Cardiac muscle cell (in vitro differentiated cells and primary cell): Measurements from ENCODE around the gene GALNT2. TPM values are rescaled to one million over a fixed set of nuclear protein-coding genes. Genes with fewer than 3 reads are reported as not detected.

Experiments used
- DNase-seq, 2 donors: peaks; one replicate each; pipeline versions ENCODE4 v3.0.0 to v3.0.0-alpha.2; 2010 to 2017; ENCODE audit warnings: low read depth in 1 of 2, low spot score in 1 of 2
- H3K27ac ChIP-seq: fragments of 200-600 bp; sonication (generic); 2 replicates; pipeline ENCODE4 v1.5.1; 2016
- H3K27me3 ChIP-seq: fragments of 200-600 bp; sonication (generic); 2 replicates; pipeline ENCODE4 v1.6.0; 2016; ENCODE audit warnings: control low read depth
- H3K36me3 ChIP-seq: fragments of 200-600 bp; sonication (generic); 2 replicates; pipeline ENCODE4 v1.5.1; 2016; ENCODE audit warnings: control low read depth
- H3K4me1 ChIP-seq: fragments of 200-600 bp; sonication (generic); 2 replicates; pipeline ENCODE4 v1.8.1; 2017; ENCODE audit warnings: low read depth, mild to moderate bottlenecking, mixed run types
- H3K4me3 ChIP-seq: fragments of 200-600 bp; sonication (generic); 2 replicates; pipeline ENCODE4 v1.5.1; 2016; ENCODE audit warnings: mild to moderate bottlenecking
- H3K9me3 ChIP-seq: fragments of 200-600 bp; sonication (generic); 2 replicates; pipeline ENCODE4 v1.5.1; 2017; ENCODE audit warnings: low read depth, mild to moderate bottlenecking, control low read depth
- CTCF ChIP-seq: IDR thresholded peaks from 2 replicates; pipeline ENCODE4 v1.5.1; 2012; ENCODE audit warnings: low read depth, mild to moderate bottlenecking, low read length
- polyA plus RNA-seq: library from polyadenylated mRNA; unstranded; fragments of >200 nt; fragmentation: Nextera tagmentation; extraction: Ambion mirVana; gene quantifications from 2 replicates; pipeline ENCODE4 v1.2.1, GENCODE V29; 2016
- total RNA-seq: library from RNA; depleted of rRNA; stranded (reverse); fragments of >200 nt; gene quantifications from 2 replicates; pipeline ENCODE4 v1.2.3, GENCODE V29; 2016

GALNT2 gene
- total and polyA plus RNA-seq, 2 experiments from 2014 or later = 71.4 to 92.1 TPM

DNA sequence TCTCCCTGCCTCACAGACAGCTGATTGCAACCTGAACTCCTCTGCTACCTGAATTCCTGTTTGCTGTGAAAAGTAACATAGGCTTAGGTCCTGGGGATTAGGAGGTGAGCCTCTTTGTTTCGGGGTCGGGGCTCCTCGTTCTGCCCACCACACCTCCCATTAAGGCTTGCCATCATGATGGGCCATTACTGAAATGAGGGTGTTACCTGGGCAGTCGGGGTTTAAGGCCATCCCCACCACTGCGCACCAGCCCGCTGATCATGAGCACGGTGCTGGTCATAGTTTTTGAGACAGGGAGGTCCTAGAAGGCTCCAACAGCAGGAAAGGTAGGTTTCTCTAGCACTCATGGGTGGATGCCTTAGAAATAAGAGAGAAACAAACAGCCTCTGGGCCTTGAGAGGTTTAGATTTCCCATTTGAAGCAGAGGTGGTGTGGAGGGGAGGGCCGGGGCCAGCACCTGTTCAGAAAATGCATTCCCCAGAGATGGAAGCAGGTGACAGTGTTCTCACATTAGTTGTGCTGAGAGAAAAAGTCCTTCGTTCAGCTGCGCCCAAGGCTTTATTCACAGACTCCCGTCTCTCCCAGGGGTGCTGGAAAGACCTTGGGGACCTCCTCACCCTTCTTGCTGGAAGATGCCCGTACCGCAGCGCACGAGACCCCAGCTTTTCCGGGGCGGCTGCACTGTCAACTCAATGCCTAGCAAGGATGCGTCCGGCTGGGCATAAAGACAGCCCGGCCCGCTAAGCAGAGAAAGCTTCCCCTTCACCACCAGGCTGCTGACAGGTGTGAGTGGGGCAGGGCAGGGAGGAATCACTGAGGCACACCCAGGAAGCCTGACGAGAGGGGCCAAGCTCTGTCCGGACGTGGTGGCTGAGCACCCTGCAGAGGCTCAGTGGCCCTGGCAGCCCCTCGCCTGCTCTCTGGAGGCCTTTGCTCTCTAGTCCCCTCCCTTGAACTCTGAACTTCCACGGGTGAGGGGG lies 233.6 kb downstream of the GALNT2 start:
- H3K27ac ChIP-seq = no peak overlapping the region
- H3K4me1 ChIP-seq = no peaks in the 10 kb centered on the region
- no peaks in the 10 kb centered on the region for H3K27me3 ChIP-seq
- TF ChIP-seq CTCF = no peak
- no peak overlapping the region for H3K4me3 ChIP-seq
- no peak for DNase-seq
- no peaks in the 10 kb centered on the region for H3K9me3 ChIP-seq
- H3K36me3 ChIP-seq = no peaks in the 10 kb centered on the region

DNA sequence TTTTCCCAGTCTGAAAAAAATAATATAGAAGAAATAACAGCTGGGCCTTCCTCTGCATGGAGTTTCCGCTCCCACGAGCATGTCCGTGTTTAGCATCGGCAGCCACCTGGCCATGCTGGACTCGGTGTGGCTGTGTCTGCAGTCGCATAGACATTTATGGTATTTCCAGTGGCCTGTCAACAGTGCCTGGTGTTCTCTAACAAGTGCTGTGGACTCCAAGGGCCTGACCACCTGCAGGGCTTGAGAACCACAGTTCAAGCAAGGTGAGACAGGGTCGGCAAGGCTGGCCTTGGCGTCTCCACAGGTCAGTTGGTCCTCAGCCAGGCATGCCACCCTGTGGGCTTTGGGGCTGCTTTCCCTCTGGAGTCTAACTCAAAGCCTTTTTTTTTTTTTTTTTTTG lies 234.3 kb downstream of the GALNT2 start:
- H3K27ac ChIP-seq = no peak overlapping the region
- H3K4me3 ChIP-seq = no peak overlapping the region
- peak in 1 of 2 donors; percentile 80 for DNase-seq
- H3K4me1 ChIP-seq = no peaks in the 10 kb centered on the region
- H3K36me3 ChIP-seq = no peaks in the 10 kb centered on the region
- no peak for TF ChIP-seq CTCF
- H3K27me3 ChIP-seq = no peaks in the 10 kb centered on the region
- H3K9me3 ChIP-seq = no peaks in the 10 kb centered on the region

DNA sequence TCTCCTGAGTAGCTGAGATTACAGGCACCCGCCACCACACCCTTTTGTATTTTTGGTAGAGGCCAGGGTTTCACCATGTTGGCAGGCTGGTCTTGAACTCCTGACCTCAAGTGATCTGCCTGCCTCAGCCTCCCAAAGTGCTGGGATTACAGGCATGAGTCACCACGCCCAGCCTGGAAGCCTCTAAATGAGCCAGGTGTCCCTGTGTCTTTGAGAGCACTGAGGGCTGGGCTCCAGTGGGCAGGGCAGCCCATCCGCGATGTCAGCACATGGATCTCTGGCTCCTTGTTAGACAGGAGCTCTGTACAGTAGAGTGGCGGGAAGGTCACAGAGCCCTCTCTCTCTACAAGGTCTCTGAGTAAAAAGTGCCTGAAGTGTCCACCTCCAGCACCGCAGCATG lies 234.8 kb downstream of the GALNT2 start:
- DNase-seq = no peak
- H3K36me3 ChIP-seq = no peaks in the 10 kb centered on the region

GRCh38 chr1:230303069-230303468 lies 236.0 kb downstream of the GALNT2 start:
- Histone ChIP-seq H3K9me3 (no peaks in the 10 kb centered on the region), H3K4me3 (no peak overlapping the region), H3K36me3 (no peaks in the 10 kb centered on the region), H3K4me1 (no peaks in the 10 kb centered on the region), H3K27ac (no peak overlapping the region), H3K27me3 (no peaks in the 10 kb centered on the region)
- no peak for DNase-seq
- TF ChIP-seq CTCF = no peak

More for the DNA sequence above, 234.8 kb downstream of the GALNT2 start:
- Histone ChIP-seq H3K4me1 (no peaks in the 10 kb centered on the region), H3K4me3 (no peak overlapping the region), H3K27ac (no peak overlapping the region), H3K9me3 (no peaks in the 10 kb centered on the region), H3K27me3 (no peaks in the 10 kb centered on the region)
- TF ChIP-seq CTCF = no peak

GRCh38 chr1:230303822-230304221 lies 236.8 kb downstream of the GALNT2 start:
- DNase-seq = peak in 1 of 2 donors; percentile 83

More at GRCh38 chr1:230303822-230304221, 236.8 kb downstream of the GALNT2 start:
- H3K36me3 ChIP-seq = no peaks in the 10 kb centered on the region
- no peaks in the 10 kb centered on the region for H3K9me3 ChIP-seq
- H3K27me3 ChIP-seq = no peaks in the 10 kb centered on the region
- H3K4me1 ChIP-seq = no peaks in the 10 kb centered on the region
- no peak overlapping the region for H3K4me3 ChIP-seq
- no peak overlapping the region for H3K27ac ChIP-seq
- TF ChIP-seq CTCF = no peak
